Pancreas (tissue), 10 donors: ENCODE results near the gene GUCY1A2. TPM values are rescaled to one million over a fixed set of nuclear protein-coding genes. Genes with fewer than 3 reads are reported as not detected.
"Not testable (repeated sequence)": the region's sequence is repeated elsewhere in the genome, so short reads cannot be mapped to it uniquely, and the experiment has no call there.

ENCODE experiments used
- ATAC-seq, 4 donors: fragments of 200-7000 bp; cut with Tn5 transposase; one replicate each; pipeline versions ENCODE4 v1.8.0 to v1.9.1; 2020; ENCODE audit warnings: mild to moderate bottlenecking in 4 of 4, moderate library complexity in 4 of 4
- DNase-seq, 6 donors: peaks; one replicate each; pipeline ENCODE4 v3.0.0-alpha.2; 2020
- FAIRE-seq: peaks from 2 replicates; lab custom pipeline; 2012; peaks lifted over from hg19 to GRCh38; lab: Jason Lieb, UNC
- H3K27ac ChIP-seq, 4 donors: fragments of 200-600 bp; sonication (generic); 1 replicate in 3 of 4; 2 replicates in 1 of 4; pipeline versions ENCODE4 v1.5.0 to v1.8.0; 2020
- H3K27me3 ChIP-seq, 4 donors: fragments of 200-600 bp; one replicate each; pipeline ENCODE4 v1.8.0; 2021
- H3K36me3 ChIP-seq, 3 donors: fragments of 200-600 bp; sonication (generic) in 1 of 3; one replicate each; pipeline versions ENCODE4 v1.5.0 to v1.8.0; 2020 to 2021
- H3K4me1 ChIP-seq, 3 donors: fragments of 200-600 bp; one replicate each; pipeline ENCODE4 v1.8.0; 2021
- H3K4me3 ChIP-seq, 4 donors: fragments of 200-600 bp; sonication (generic) in 2 of 4; one replicate each; pipeline versions ENCODE4 v1.5.0 to v1.8.0; 2020 to 2021
- H3K9me3 ChIP-seq, 4 donors: fragments of 200-600 bp; one replicate each; pipeline ENCODE4 v1.8.0; 2021
- CTCF ChIP-seq, 4 donors: fragments of 200-600 bp; sonication (generic) in 3 of 4; IDR thresholded peaks; one replicate each; pipeline versions ENCODE4 v1.5.0 to v1.8.0; 2021; ENCODE audit warnings: antibody characterized with exemption in 4 of 4
- WGBS, 2 donors: extraction: QIAGEN DNeasy Blood & Tissue Kit; methylation state at CpG; one replicate each; pipeline ENCODE4 v1.1.7; 2013; 5-methylcytosine and 5-hydroxymethylcytosine counted together
- intact Hi-C, 3 donors: fragments of 100-400 bp; cut with DNase I; formaldehyde crosslinking; loops; one replicate each; pipeline versions ENCODE4 v1.11.1 to v1.14.2; 2022
- polyA plus RNA-seq, 2 donors: library from polyadenylated mRNA; stranded (reverse); fragments of 200-250 nt; gene quantifications; one replicate each; pipeline ENCODE4 v1.2.3, GENCODE V29; 2013
- total RNA-seq, 6 donors: library from RNA; stranded (reverse); fragmentation: NEBNext Ultra II Directional in 4 of 6; extraction: Animal tissue kit (Norgen Biotek cat#: 25700) in 4 of 6; gene quantifications; one replicate each; pipeline versions ENCODE4 v1.2.1 to v1.2.4, GENCODE V29; 2021 to 2023
- donor health status: healthy with polysubstance abuse.
- donor health status: DM: no; HTN: no; CAD: no; lungs with moderate emphysema.
- donor health status: DM: no; HTN: no; CAD: no.
- donor health status: control.
- donor health status: control.
- donor health status: Bipolar disorder and iron deficiency.
- donor health status: DM: yes; HTN: yes; CAD: no.
- donor health status: DM: no; HTN: no; CAD: no.
- donor health status: DM: no; HTN: no; CAD: no.
- donor health status: DM: yes; HTN: yes; CAD: no.

Gene GUCY1A2
- total and polyA plus RNA-seq, 8 donors = 1.1 to 14.5 (median 7.9) TPM

- Histone ChIP-seq H3K4me3 (no peak overlapping the region), H3K27me3 (no peaks in the 10 kb centered on the region), H3K36me3 (no peaks in the 10 kb centered on the region), H3K4me1 (no peaks in the 10 kb centered on the region), H3K27ac (no peak overlapping the region), H3K9me3 (no peaks in the 10 kb centered on the region)
- no peak for ATAC-seq
- intact Hi-C loops = no loop called here
- TF ChIP-seq CTCF (IDR thresholded peaks at IDR 0.05) = no peak
- no peak for FAIRE-seq
- WGBS, 2 donors = 23 to 37% methylated on average over 3 of the region's 3 CpGs
- DNase-seq = no peak
Observed at GRCh38 chr11:106828576-106828975, 189.7 kb downstream of the GUCY1A2 start.

- intact Hi-C loops = no loop called here
- FAIRE-seq = no peak
- Histone ChIP-seq H3K27me3 (no peaks in the 10 kb centered on the region), H3K4me1 (no peaks in the 10 kb centered on the region), H3K4me3 (no peak overlapping the region), H3K9me3 (no peaks in the 10 kb centered on the region), H3K27ac (no peak overlapping the region), H3K36me3 (no peaks in the 10 kb centered on the region)
- WGBS, 2 donors = 93 to 96% methylated on average over 21 of the region's 21 CpGs
- ATAC-seq = peak in 1 of 4 donors; percentile 32
- no peak for TF ChIP-seq CTCF (IDR thresholded peaks at IDR 0.05)
- DNase-seq = peak in 2 of 6 donors; percentile 20 to 43
Observed at GRCh38 chr11:106827687-106828086, 190.6 kb downstream of the GUCY1A2 start.

GRCh38 chr11:106826558-106826957 lies 191.7 kb downstream of the GUCY1A2 start:
- WGBS, 2 donors = 73 to 88% methylated on average over 3 of the region's 3 CpGs
- H3K27ac ChIP-seq, DNase-seq, FAIRE-seq, H3K36me3 ChIP-seq, ATAC-seq, intact Hi-C loops, H3K4me3 ChIP-seq, H3K9me3 ChIP-seq, H3K27me3 ChIP-seq, H3K4me1 ChIP-seq: not testable (repeated sequence)

GRCh38 chr11:106821826-106822225 lies 196.4 kb downstream of the GUCY1A2 start:
- intact Hi-C loops = no loop called here
- H3K27ac ChIP-seq = no peak overlapping the region
- H3K4me1 ChIP-seq = no peaks in the 10 kb centered on the region
- no peaks in the 10 kb centered on the region for H3K9me3 ChIP-seq
- H3K36me3 ChIP-seq = no peaks in the 10 kb centered on the region
- no peak for DNase-seq
- WGBS, 2 donors = 60 to 71% methylated on average over 2 of the region's 2 CpGs
- H3K4me3 ChIP-seq = no peak overlapping the region
- FAIRE-seq = no peak
- TF ChIP-seq CTCF (IDR thresholded peaks at IDR 0.05) = no peak
- ATAC-seq = no peak
- no peaks in the 10 kb centered on the region for H3K27me3 ChIP-seq

- ATAC-seq (no peak), FAIRE-seq (no peak), DNase-seq (no peak)
- no peak overlapping the region for H3K4me3 ChIP-seq
- H3K9me3 ChIP-seq = no peaks in the 10 kb centered on the region
- no peaks in the 10 kb centered on the region for H3K36me3 ChIP-seq
- H3K27me3 ChIP-seq = no peaks in the 10 kb centered on the region
- no peak for TF ChIP-seq CTCF (IDR thresholded peaks at IDR 0.05)
- WGBS, 2 donors = 38 to 68% methylated on average over 1 of the region's 1 CpG
- intact Hi-C loops = no loop called here
- H3K4me1 ChIP-seq = no peaks in the 10 kb centered on the region
- H3K27ac ChIP-seq = no peak overlapping the region
Observed at GRCh38 chr11:106821291-106821690, 197.0 kb downstream of the GUCY1A2 start.
